ENCODE data around the gene ASXL3. TPM values are rescaled to one million over a fixed set of nuclear protein-coding genes. Genes with fewer than 3 reads are reported as not detected.

Gene ASXL3
- total RNA-seq, 1 experiment from 2014 or later: 0.20 TPM

Other genes starting within 250 kb of the ASXL3 start
- 0.42 TPM in 1 of 2 replicates, not detected in the other for gene CCDC178, start 137.5 kb upstream of the ASXL3 start, total RNA-seq (2014; rRNA removed; shearing (Covaris generic))